ENCODE data around the gene COQ10A. TPM values are rescaled to one million over a fixed set of nuclear protein-coding genes. Genes with fewer than 3 reads are reported as not detected.

The COQ10A gene
- total RNA-seq, 4 donors from 2014 or later: 2.1 to 28.9 (median 15.2) TPM

DNA sequence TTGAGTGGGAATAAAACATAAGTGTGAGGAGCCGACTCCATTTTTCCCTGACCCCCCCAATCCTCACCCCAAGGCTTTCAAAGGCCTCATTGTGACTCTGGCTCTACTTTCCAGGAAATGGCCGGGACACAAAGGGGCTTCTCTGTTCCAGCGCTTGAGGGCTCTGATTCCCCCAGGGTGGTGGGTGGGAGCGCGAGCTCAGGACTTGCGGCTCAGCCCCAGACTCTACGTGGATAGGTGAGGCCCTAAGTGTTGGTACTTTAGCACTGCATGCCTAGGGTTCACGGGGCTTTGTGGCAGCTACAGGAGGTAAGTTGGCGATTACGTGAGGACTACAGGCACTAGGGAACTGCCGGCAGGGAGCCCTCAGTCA is 48.5 kb downstream of the COQ10A start:
- TF ChIP-seq CTCF (IDR thresholded peaks at IDR 0.05): no peak
- TF ChIP-seq POLR2A (IDR thresholded peaks at IDR 0.05): no peak
- Histone ChIP-seq H3K9me3 (no peaks in the 10 kb centered on the region), H3K27ac (peak overlapping the region; percentile 89 to 94), H3K27me3 (no peaks in the 10 kb centered on the region), H3K36me3 (no peaks in the 10 kb centered on the region), H3K4me3 (peak overlapping the region; percentile 77 to 79), H3K4me1 (peaks cover 0 to 5% of the 10 kb centered on the region in 2 donors)
- intact Hi-C loops (cut with DNase I; ENCODE audit: low total_unique reads): no loop called here
- DNase-seq: no peak

GRCh38 chr12:56315622-56316473 is 49.1 kb downstream of the COQ10A start, which contains the start of gene CNPY2:
TSS of gene CNPY2 (minus strand) at chr12:56315988. CDS start at chr12:56315217, 771 bp downstream.
- intact Hi-C loops (cut with DNase I; ENCODE audit: low total_unique reads): no loop called here
- Histone ChIP-seq H3K4me3 (peak within 1 kb of the TSS; percentile 77 to 79), H3K27me3 (no peaks in the 10 kb centered on the region), H3K4me1 (peaks cover 0 to 5% of the 10 kb centered on the region in 2 donors), H3K9me3 (no peaks in the 10 kb centered on the region), H3K27ac (peak within 1 kb of the TSS; percentile 89 to 94), H3K36me3 (no peaks in the 10 kb centered on the region)
- peak; percentile 93 to 96 for DNase-seq
- TF ChIP-seq CTCF (IDR thresholded peaks at IDR 0.05) (peak in 3 of 4 experiments; percentile 4 to 53 (median 24)), POLR2A (IDR thresholded peaks at IDR 0.05) (peak; percentile 42 to 71)

DNA sequence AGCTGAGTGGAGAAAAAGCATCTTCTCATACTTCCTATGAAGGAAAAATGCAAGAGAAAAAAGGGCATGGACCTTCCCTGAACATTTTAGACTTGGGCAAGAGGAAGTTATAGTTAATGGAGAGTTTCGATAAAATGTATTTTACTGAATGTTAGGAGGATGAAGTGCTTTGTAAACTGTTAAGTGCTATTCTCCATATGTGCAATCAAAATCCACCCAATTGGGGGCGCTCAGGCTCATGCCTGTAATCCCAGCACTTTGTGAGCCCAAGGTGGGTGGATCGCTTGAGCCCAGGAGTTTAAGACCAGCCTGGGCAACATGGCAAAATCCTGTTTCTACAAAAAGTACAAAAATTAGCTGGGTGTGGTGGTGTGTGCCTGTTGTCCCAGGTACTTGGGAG is 50.9 kb downstream of the COQ10A start:
- no peaks in the 10 kb centered on the region for H3K27me3 ChIP-seq
- peaks cover 0 to 5% of the 10 kb centered on the region in 2 donors for H3K4me1 ChIP-seq
- no peaks in the 10 kb centered on the region for H3K36me3 ChIP-seq
- intact Hi-C loops (cut with DNase I; ENCODE audit: low total_unique reads): no loop called here
- no peak for TF ChIP-seq CTCF (IDR thresholded peaks at IDR 0.05)
- no peak for TF ChIP-seq POLR2A (IDR thresholded peaks at IDR 0.05)
- no peak overlapping the region for H3K27ac ChIP-seq
- DNase-seq: no peak
- no peaks in the 10 kb centered on the region for H3K9me3 ChIP-seq
- H3K4me3 ChIP-seq: no peak overlapping the region

Other genes with a start within 250 kb of the COQ10A start
- gene IKZF4, start 245.9 kb upstream of the COQ10A start, total RNA-seq: 10 to 100 TPM in 1 of 4 donors, 1 to 10 TPM in 2, not detected in 1; 4.4 to 19.4 (median 5.6) TPM
- 1,000 to 10,000 TPM in 1 of 4 donors, 100 to 1,000 TPM in 1, 10 to 100 TPM in 2; 35.4 to 1,129 (median 240) TPM for gene RPS26, start 225.0 kb upstream of the COQ10A start, total RNA-seq
- gene ERBB3, start 186.8 kb upstream of the COQ10A start, total RNA-seq: 10 to 100 TPM in 1 of 4 donors, 1 to 10 TPM in 2, under 1 TPM in 1; 0.77 to 29.0 (median 6.5) TPM
- 100 to 1,000 TPM in 1 of 4 donors, 10 to 100 TPM in 3; 64.4 to 120 (median 81.0) TPM for gene PA2G4, start 162.4 kb upstream of the COQ10A start, total RNA-seq
- gene RPL41, start 150.3 kb upstream of the COQ10A start, total RNA-seq: 1,000 to 10,000 TPM; 1,022 to 4,789 (median 2,600) TPM
- 1 to 10 TPM; 1.3 to 9.8 (median 4.2) TPM for gene ZC3H10, start 148.7 kb upstream of the COQ10A start, total RNA-seq
- 100 to 1,000 TPM in 3 of 4 donors, 10 to 100 TPM in 1; 98.4 to 203 (median 134) TPM for gene ESYT1, start 138.7 kb upstream of the COQ10A start, total RNA-seq
- gene MYL6B, start 114.4 kb upstream of the COQ10A start, total RNA-seq: 10 to 100 TPM in 3 of 4 donors, 1 to 10 TPM in 1; 6.7 to 57.5 (median 27.0) TPM
- 1,000 to 10,000 TPM; 1,103 to 4,858 (median 2,577) TPM for gene MYL6, start 108.6 kb upstream of the COQ10A start, total RNA-seq
- 100 to 1,000 TPM in 1 of 4 donors, 10 to 100 TPM in 3; 63.2 to 214 (median 81.0) TPM for gene SMARCC2, start 77.5 kb upstream of the COQ10A start, total RNA-seq
- gene RNF41, start 45.0 kb upstream of the COQ10A start, total RNA-seq: 10 to 100 TPM; 40.3 to 84.8 (median 58.0) TPM
- 10 to 100 TPM in 2 of 4 donors, 1 to 10 TPM in 2; 5.0 to 28.4 (median 12.2) TPM for gene NABP2, start 42.6 kb upstream of the COQ10A start, total RNA-seq
- 1 to 10 TPM in 1 of 4 donors, under 1 TPM in 2, not detected in 1; 0.29 to 1.8 (median 0.52) TPM for gene SLC39A5, start 36.9 kb upstream of the COQ10A start, total RNA-seq
- gene ANKRD52, start 8.6 kb upstream of the COQ10A start, total RNA-seq: 10 to 100 TPM in 2 of 4 donors, 1 to 10 TPM in 1, under 1 TPM in 1; 0.88 to 35.4 (median 15.5) TPM
- 100 to 1,000 TPM in 1 of 4 donors, 10 to 100 TPM in 3; 40.0 to 157 (median 72.8) TPM for gene CS, start 33.4 kb downstream of the COQ10A start, total RNA-seq
- gene CNPY2, start 49.0 kb downstream of the COQ10A start, total RNA-seq: 10 to 100 TPM; 33.5 to 83.5 (median 67.3) TPM
- 100 to 1,000 TPM in 1 of 4 donors, 10 to 100 TPM in 3; 33.2 to 104 (median 50.6) TPM for gene PAN2, start 67.1 kb downstream of the COQ10A start, total RNA-seq
- under 1 TPM in 1 of 4 donors, not detected in 3; 0.97 TPM for gene IL23A, start 71.9 kb downstream of the COQ10A start, total RNA-seq
- gene STAT2, start 93.2 kb downstream of the COQ10A start, total RNA-seq: 100 to 1,000 TPM in 2 of 4 donors, 10 to 100 TPM in 2; 63.2 to 173 (median 122) TPM
- gene APOF, start 95.9 kb downstream of the COQ10A start, total RNA-seq: not detected
- 10 to 100 TPM in 1 of 4 donors, 1 to 10 TPM in 3; 2.1 to 19.4 (median 5.6) TPM for gene TIMELESS, start 182.5 kb downstream of the COQ10A start, total RNA-seq
- not detected for gene MIP, start 187.7 kb downstream of the COQ10A start, total RNA-seq
- 1 to 10 TPM; 2.4 to 4.4 (median 3.0) TPM for gene SPRYD4, start 201.6 kb downstream of the COQ10A start, total RNA-seq
- 1 to 10 TPM in 2 of 4 donors, under 1 TPM in 1, not detected in 1; 0.29 to 5.9 (median 1.1) TPM for gene GLS2, start 221.2 kb downstream of the COQ10A start, total RNA-seq